Endothelial cell of umbilical vein (primary cell): ENCODE measurements around the gene FMNL2. TPM values are rescaled to one million over a fixed set of nuclear protein-coding genes. Genes with fewer than 3 reads are reported as not detected.

Experiments
- BruUV-seq: library from RNA; stranded (reverse); fragments of 400-500 nt; replicated peaks from 2 replicates; lab custom pipeline; 2021; lab: Mats Ljungman, UMichigan
- CTCF ChIA-PET: fragments of 300-600, 350-600 bp; sonication (Branson Sonifier 250); formaldehyde crosslinking; loops from one replicate; lab custom pipeline; 2021; ENCODE audit warnings: antibody characterized with exemption, inconsistent platforms; lab: Charles Lee
- POLR2A ChIA-PET: fragments of 300-600, 350-600 bp; sonication (Branson Sonifier 250); formaldehyde crosslinking; loops from one replicate; lab custom pipeline; 2021; ENCODE audit warnings: antibody characterized with exemption, inconsistent platforms; lab: Charles Lee
- DNase-seq: peaks from one replicate; pipeline ENCODE4 v3.0.0-alpha.2; 2011; ENCODE audit warnings: low read depth, low spot score
- FAIRE-seq: peaks from 2 replicates; lab custom pipeline; 2011; peaks lifted over from hg19 to GRCh38; lab: Jason Lieb, UNC
- H2AFZ ChIP-seq: 2 replicates; pipeline ENCODE4 v1.6.0; 2012; ENCODE audit warnings: low read depth, low read length, control low read depth, inconsistent platforms
- H3K27ac ChIP-seq: 2 replicates; pipeline ENCODE4 v1.5.1; 2011; ENCODE audit warnings: low read depth, mild to moderate bottlenecking, control low read depth, low read length, moderate library complexity; ENCODE audit not compliant: insufficient read depth
- H3K27me3 ChIP-seq, 2 experiments: 2 replicates each; pipeline versions ENCODE4 v1.6.0 to v1.6.1; 2011; ENCODE audit warnings: low read length in 2 of 2, mixed read lengths in 1 of 2; ENCODE audit not compliant: control insufficient read depth in 2 of 2, insufficient read depth in 2 of 2
- H3K36me3 ChIP-seq, 2 experiments: 2 replicates in 1 of 2; 3 replicates in 1 of 2; pipeline ENCODE4 v1.5.1; 2011; ENCODE audit warnings: low read length in 2 of 2, mild to moderate bottlenecking in 1 of 2, moderate library complexity in 1 of 2; ENCODE audit not compliant: control insufficient read depth in 2 of 2, insufficient read depth in 2 of 2; ENCODE audit errors: extremely low read depth in 1 of 2
- H3K4me1 ChIP-seq: 3 replicates; pipeline ENCODE4 v1.5.1; 2011; ENCODE audit warnings: mild to moderate bottlenecking, low read length; ENCODE audit not compliant: control insufficient read depth, insufficient read depth; ENCODE audit errors: extremely low read depth
- H3K4me2 ChIP-seq: 2 replicates; pipeline ENCODE4 v1.6.1; 2011; ENCODE audit warnings: low read length, control low read depth, mixed read lengths; ENCODE audit not compliant: insufficient read depth
- H3K4me3 ChIP-seq, 3 experiments: fragments of 200-600 bp in 1 of 3; sonication (generic), shearing (Covaris generic) in 1 of 3; replicated peaks in 1 of 3; 2 replicates each; pipeline ENCODE4 v1.5.1; 2011 to 2016; ENCODE audit warnings: control low read depth in 3 of 3, low read length in 3 of 3, mild to moderate bottlenecking in 2 of 3, inconsistent platforms in 1 of 3, low read depth in 1 of 3, moderate library complexity in 1 of 3; ENCODE audit not compliant: insufficient read depth in 1 of 3
- H3K79me2 ChIP-seq: 2 replicates; pipeline ENCODE4 v1.6.0; 2012; ENCODE audit warnings: low read length, inconsistent platforms; ENCODE audit not compliant: control insufficient read depth, insufficient read depth
- H3K9ac ChIP-seq: replicated peaks from 2 replicates; pipeline ENCODE3; 2011; ENCODE audit warnings: low read length, control low read depth; ENCODE audit not compliant: insufficient read depth; ENCODE audit errors: extremely low read depth
- H3K9me1 ChIP-seq: replicated peaks from 3 replicates; pipeline ENCODE4 v1.6.0; 2011; ENCODE audit warnings: mild to moderate bottlenecking, low read length; ENCODE audit not compliant: control insufficient read depth, insufficient read depth; ENCODE audit errors: extremely low read depth
- H3K9me3 ChIP-seq: replicated peaks from 2 replicates; pipeline ENCODE4 v1.5.1; 2012; ENCODE audit warnings: low read length, inconsistent platforms; ENCODE audit not compliant: control insufficient read depth, insufficient read depth
- H4K20me1 ChIP-seq: replicated peaks from 2 replicates; pipeline ENCODE3; 2011; ENCODE audit warnings: mild to moderate bottlenecking, low read length; ENCODE audit not compliant: control insufficient read depth, insufficient read depth; ENCODE audit errors: extremely low read depth
- EZH2 ChIP-seq: IDR thresholded peaks from 2 replicates; pipeline ENCODE4 v1.6.1; 2012; ENCODE audit warnings: borderline replicate concordance, low read depth, mild to moderate bottlenecking, moderate library complexity, low read length, inconsistent platforms; ENCODE audit not compliant: severe bottlenecking
- FOS ChIP-seq: IDR thresholded peaks from 2 replicates; pipeline ENCODE4 v1.6.1; 2011; ENCODE audit warnings: mild to moderate bottlenecking, low read length, moderate library complexity, borderline replicate concordance; ENCODE audit not compliant: insufficient read depth
- GATA2 ChIP-seq: IDR thresholded peaks from 2 replicates; pipeline ENCODE4 v1.7.0; 2011; ENCODE audit warnings: low read depth, mild to moderate bottlenecking, moderate library complexity, mixed read lengths, low read length; ENCODE audit not compliant: insufficient read length, insufficient read depth
- JUN ChIP-seq: IDR thresholded peaks from 2 replicates; pipeline ENCODE4 v1.6.1; 2011; ENCODE audit warnings: borderline replicate concordance, low read depth; ENCODE audit not compliant: insufficient read length, insufficient read depth
- MAX ChIP-seq: IDR thresholded peaks from 2 replicates; pipeline ENCODE4 v1.6.1; 2011; ENCODE audit not compliant: insufficient read depth, insufficient read length
- MYC ChIP-seq: IDR thresholded peaks from one replicate; pipeline ENCODE4 v1.6.1; 2011; ENCODE audit warnings: mild to moderate bottlenecking, low read depth, low read length
- POLR2A ChIP-seq: IDR thresholded peaks from 2 replicates; pipeline ENCODE4 v1.6.1; 2012; ENCODE audit warnings: low read depth, mild to moderate bottlenecking, control low read depth, low read length
- POLR2AphosphoS5 ChIP-seq: IDR thresholded peaks from 2 replicates; pipeline ENCODE4 v1.6.1; 2012; ENCODE audit warnings: low read depth, mild to moderate bottlenecking, control low read depth, low read length, moderate library complexity; ENCODE audit not compliant: insufficient read depth
- dilution Hi-C: fragments of 300-500 bp; cut with MboI; formaldehyde crosslinking; loops from one replicate; pipeline ENCODE4 v1.15.0; 2019; ENCODE audit warnings: low sequenced_read_pairs; ENCODE audit not compliant: extremely low pct_ligation_motif_present
- intact Hi-C: fragments of 100-400 bp; cut with micrococcal nuclease; formaldehyde crosslinking; loops from one replicate; pipeline ENCODE4 v1.10.0; 2022
- polyA plus RNA-seq, 4 experiments: library from polyadenylated mRNA; depleted of rRNA in 3 of 4; stranded (reverse) in 3 of 4; unstranded in 1 of 4; fragments of >200 nt; gene quantifications; 2 replicates each; pipeline versions ENCODE4 v1.2.1 to v1.2.3, GENCODE V29; 2011 to 2012; ENCODE audit warnings: missing spikeins in 1 of 4
- total RNA-seq: library from RNA; stranded (reverse); gene quantifications from 2 replicates; pipeline ENCODE4 v1.2.3, GENCODE V29; 2021
- TF ChIP-seq, protein P1 (sequence below), 2 donors: IDR thresholded peaks; 1 replicate in 1 of 2; 2 replicates in 1 of 2; pipeline ENCODE4 v1.5.1; 2011; ENCODE audit warnings: low read length in 2 of 2, mild to moderate bottlenecking in 2 of 2, moderate library complexity in 2 of 2, control low read depth in 1 of 2, inconsistent platforms in 1 of 2, low read depth in 1 of 2; ENCODE audit not compliant: insufficient read depth in 1 of 2; ENCODE audit errors: extremely low read depth in 1 of 2

FMNL2 gene
- total and polyA plus RNA-seq, 2 donors (not counting 3 experiments of a cell fraction or from before 2014, with no cell fraction given), result 8.3 to 28.0 TPM

DNA sequence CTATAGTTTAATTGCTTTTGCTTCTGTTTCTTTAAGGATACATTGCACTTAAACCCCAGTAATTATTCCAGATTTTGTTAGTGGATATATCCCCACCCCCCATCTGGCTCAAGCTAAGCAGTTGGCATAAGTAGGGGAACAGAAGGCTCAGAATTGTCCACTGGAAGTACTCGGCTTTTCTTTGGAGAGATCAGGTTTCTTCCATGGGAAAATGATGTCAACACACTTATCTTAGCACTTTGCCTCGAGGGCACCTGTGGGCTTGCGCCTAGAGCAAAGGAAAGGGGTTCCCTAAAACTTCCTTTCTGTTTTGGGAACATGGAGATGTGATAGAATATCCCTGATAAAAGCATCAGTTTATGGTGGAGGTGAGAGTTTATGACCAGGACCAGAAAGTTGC, 130.6 kb downstream of the FMNL2 start:
- FAIRE-seq (no peak), DNase-seq (no peak)
- Histone ChIP-seq H3K4me1 (peaks cover 10% of the 10 kb centered on the region), H3K27ac (no peak overlapping the region), H3K36me3 (no peaks in the 10 kb centered on the region), H3K79me2 (peaks cover 22% of the 10 kb centered on the region), H4K20me1 (no peaks in the 10 kb centered on the region), H3K9me1 (no peaks in the 10 kb centered on the region), H3K4me3 (no peak overlapping the region), H2AFZ (no peak overlapping the region), H3K9me3 (no peaks in the 10 kb centered on the region), H3K4me2 (no peak overlapping the region), H3K9ac (no peak overlapping the region), H3K27me3 (no peaks in the 10 kb centered on the region)
- TF ChIP-seq POLR2AphosphoS5 (no peak), GATA2 (no peak), POLR2A (no peak), EZH2 (no peak), FOS (no peak), MYC (no peak), MAX (no peak), JUN (no peak)
- TF ChIP-seq, protein P1, sequence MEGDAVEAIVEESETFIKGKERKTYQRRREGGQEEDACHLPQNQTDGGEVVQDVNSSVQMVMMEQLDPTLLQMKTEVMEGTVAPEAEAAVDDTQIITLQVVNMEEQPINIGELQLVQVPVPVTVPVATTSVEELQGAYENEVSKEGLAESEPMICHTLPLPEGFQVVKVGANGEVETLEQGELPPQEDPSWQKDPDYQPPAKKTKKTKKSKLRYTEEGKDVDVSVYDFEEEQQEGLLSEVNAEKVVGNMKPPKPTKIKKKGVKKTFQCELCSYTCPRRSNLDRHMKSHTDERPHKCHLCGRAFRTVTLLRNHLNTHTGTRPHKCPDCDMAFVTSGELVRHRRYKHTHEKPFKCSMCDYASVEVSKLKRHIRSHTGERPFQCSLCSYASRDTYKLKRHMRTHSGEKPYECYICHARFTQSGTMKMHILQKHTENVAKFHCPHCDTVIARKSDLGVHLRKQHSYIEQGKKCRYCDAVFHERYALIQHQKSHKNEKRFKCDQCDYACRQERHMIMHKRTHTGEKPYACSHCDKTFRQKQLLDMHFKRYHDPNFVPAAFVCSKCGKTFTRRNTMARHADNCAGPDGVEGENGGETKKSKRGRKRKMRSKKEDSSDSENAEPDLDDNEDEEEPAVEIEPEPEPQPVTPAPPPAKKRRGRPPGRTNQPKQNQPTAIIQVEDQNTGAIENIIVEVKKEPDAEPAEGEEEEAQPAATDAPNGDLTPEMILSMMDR (IDR thresholded peaks at IDR 0.05; ENCODE audit: extremely low read depth in 1 of 2, insufficient read depth in 1 of 2, low read depth in 1 of 2, low read length in 2 of 2), result no peak
- no TSS peak for BruUV-seq
- dilution Hi-C loops (no loop called here), intact Hi-C loops (no loop called here)
- POLR2A ChIA-PET, result no interaction called here
- CTCF ChIA-PET, result no interaction called here
